WTC11 (cell line): ENCODE results near the gene WDR27. TPM values are rescaled to one million over a fixed set of nuclear protein-coding genes. Genes with fewer than 3 reads are reported as not detected.
"Not testable (repeated sequence)": the region's sequence is repeated elsewhere in the genome, so short reads cannot be mapped to it uniquely, and the experiment has no call there.

ENCODE experiments used
- ATAC-seq: fragments of 200-7000 bp; cut with Tn5 transposase; 2 replicates; pipeline ENCODE4 v1.10.0; 2021; ENCODE audit warnings: mild to moderate bottlenecking, moderate library complexity
- CTCF ChIA-PET: fragments of 300-600 bp; sonication (Branson Sonifier 250); formaldehyde crosslinking; loops from one replicate; lab custom pipeline; 2021; ENCODE audit warnings: antibody characterized with exemption; lab: Charles Lee
- POLR2A ChIA-PET: fragments of 350-600 bp; sonication (Branson Sonifier 250); formaldehyde crosslinking; loops from one replicate; lab custom pipeline; 2021; ENCODE audit warnings: antibody characterized with exemption; lab: Charles Lee
- DNase-seq: peaks from one replicate; pipeline ENCODE4 v3.0.0; 2021; ENCODE audit warnings: low spot score
- H3K27ac Mint-ChIP-seq: 2 replicates; pipeline ENCODE4 v1.8.0; 2021; ENCODE audit warnings: mixed read lengths
- H3K27me3 Mint-ChIP-seq: 2 replicates; pipeline ENCODE4 v1.8.0; 2021; ENCODE audit warnings: low read depth, mild to moderate bottlenecking, moderate library complexity, mixed read lengths
- H3K36me3 Mint-ChIP-seq: 2 replicates; pipeline ENCODE4 v1.8.0; 2021; ENCODE audit warnings: mixed read lengths
- H3K4me1 Mint-ChIP-seq: 2 replicates; pipeline ENCODE4 v1.8.0; 2022; ENCODE audit warnings: mixed read lengths
- H3K4me3 Mint-ChIP-seq: 2 replicates; pipeline ENCODE4 v1.8.0; 2021; ENCODE audit warnings: mild to moderate bottlenecking, moderate library complexity, mixed read lengths
- H3K9me3 Mint-ChIP-seq: 2 replicates; pipeline ENCODE4 v1.8.0; 2021; ENCODE audit warnings: mixed read lengths
- JAZF1 ChIP-seq: fragments of 250-450 bp; sonication (Bioruptor Pico); IDR thresholded peaks from 2 replicates; pipeline ENCODE4 v1.9.0; 2021; ENCODE audit warnings: moderate library complexity, mild to moderate bottlenecking, inconsistent platforms
- MYBL2 ChIP-seq: sonication (generic); formaldehyde crosslinking; IDR thresholded peaks from 2 replicates; pipeline ENCODE4 v1.8.1; 2023; ENCODE audit warnings: mild to moderate bottlenecking, moderate library complexity, missing genetic modification reagents
- OVOL2 ChIP-seq: fragments of 250-450 bp; sonication (Bioruptor Pico); IDR thresholded peaks from 2 replicates; pipeline ENCODE4 v1.9.0; 2021; ENCODE audit warnings: mild to moderate bottlenecking, borderline replicate concordance
- PRRX2 ChIP-seq: fragments of 250-450 bp; sonication (Bioruptor Pico); IDR thresholded peaks from 2 replicates; pipeline ENCODE4 v1.8.0; 2021; ENCODE audit warnings: mild to moderate bottlenecking
- SMAD3 ChIP-seq: sonication (generic); formaldehyde crosslinking; IDR thresholded peaks from 2 replicates; pipeline ENCODE4 v1.8.0; 2022; ENCODE audit warnings: missing genetic modification reagents, mild to moderate bottlenecking, borderline replicate concordance
- TEAD4 ChIP-seq: sonication (generic); formaldehyde crosslinking; IDR thresholded peaks from 2 replicates; pipeline ENCODE4 v1.8.0; 2022; ENCODE audit warnings: mild to moderate bottlenecking, missing genetic modification reagents
- ZBTB21 ChIP-seq: sonication (generic); formaldehyde crosslinking; IDR thresholded peaks from 2 replicates; pipeline ENCODE4 v1.8.1; 2023; ENCODE audit warnings: mild to moderate bottlenecking, missing genetic modification reagents, borderline replicate concordance
- ZNF232 ChIP-seq: sonication (generic); formaldehyde crosslinking; IDR thresholded peaks from 2 replicates; pipeline ENCODE4 v1.8.0; 2022; ENCODE audit warnings: mild to moderate bottlenecking, missing genetic modification reagents
- total RNA-seq: library from RNA; stranded (reverse); gene quantifications from 3 replicates; pipeline ENCODE4 v1.2.3, GENCODE V29; 2021
- TF ChIP-seq, protein P1 (sequence below): fragments of 250-450 bp; sonication (Bioruptor Pico); IDR thresholded peaks from 2 replicates; pipeline ENCODE4 v1.9.0; 2021; ENCODE audit warnings: mild to moderate bottlenecking
- TF ChIP-seq, protein P2 (sequence below): sonication (generic); formaldehyde crosslinking; IDR thresholded peaks from 2 replicates; pipeline ENCODE4 v1.8.1; 2023; ENCODE audit warnings: mild to moderate bottlenecking, missing genetic modification reagents
- TF ChIP-seq, protein P3 (sequence below): sonication (generic); formaldehyde crosslinking; IDR thresholded peaks from 2 replicates; pipeline ENCODE4 v1.8.1; 2023; ENCODE audit warnings: mild to moderate bottlenecking, missing genetic modification reagents, borderline replicate concordance
- TF ChIP-seq, protein P4 (sequence below): fragments of 200-600 bp; IDR thresholded peaks from 2 replicates; pipeline ENCODE4 v1.8.0; 2022; ENCODE audit warnings: antibody characterized with exemption

The WDR27 gene
- total RNA-seq, 1 experiment from 2014 or later, result 126 TPM

DNA sequence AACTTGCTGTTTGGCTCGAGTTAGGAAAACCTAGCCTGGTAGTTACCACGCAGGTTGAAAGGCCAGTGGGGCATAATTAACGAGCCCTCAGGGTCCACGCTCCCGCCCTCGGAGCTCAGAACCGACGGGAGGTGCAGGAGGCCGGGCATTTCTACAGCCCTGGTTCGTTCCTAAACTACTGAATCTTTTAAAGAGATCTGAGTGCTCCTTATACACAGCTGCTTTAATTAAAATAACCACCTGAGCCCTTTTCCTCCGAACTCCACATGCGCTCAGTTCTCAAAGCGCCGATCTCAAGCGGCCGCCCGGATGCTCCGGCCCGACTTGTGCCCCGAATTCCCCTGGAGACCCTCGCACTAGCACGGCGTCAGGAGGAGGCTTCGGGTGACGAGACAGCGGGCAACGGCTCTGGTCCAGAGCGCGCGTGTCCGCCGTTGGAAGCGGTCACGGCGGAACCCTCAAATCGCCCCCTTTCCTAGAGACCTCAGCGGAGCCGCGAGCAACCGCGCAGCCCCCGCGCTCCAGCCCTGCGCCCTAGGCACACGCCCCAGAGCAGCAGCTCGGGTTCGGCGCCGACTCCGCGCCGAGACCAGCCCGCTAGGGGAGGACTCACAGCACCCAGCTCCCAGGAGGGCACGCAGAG is 397 bp downstream of the WDR27 start (continued):
- TF ChIP-seq, protein P1, sequence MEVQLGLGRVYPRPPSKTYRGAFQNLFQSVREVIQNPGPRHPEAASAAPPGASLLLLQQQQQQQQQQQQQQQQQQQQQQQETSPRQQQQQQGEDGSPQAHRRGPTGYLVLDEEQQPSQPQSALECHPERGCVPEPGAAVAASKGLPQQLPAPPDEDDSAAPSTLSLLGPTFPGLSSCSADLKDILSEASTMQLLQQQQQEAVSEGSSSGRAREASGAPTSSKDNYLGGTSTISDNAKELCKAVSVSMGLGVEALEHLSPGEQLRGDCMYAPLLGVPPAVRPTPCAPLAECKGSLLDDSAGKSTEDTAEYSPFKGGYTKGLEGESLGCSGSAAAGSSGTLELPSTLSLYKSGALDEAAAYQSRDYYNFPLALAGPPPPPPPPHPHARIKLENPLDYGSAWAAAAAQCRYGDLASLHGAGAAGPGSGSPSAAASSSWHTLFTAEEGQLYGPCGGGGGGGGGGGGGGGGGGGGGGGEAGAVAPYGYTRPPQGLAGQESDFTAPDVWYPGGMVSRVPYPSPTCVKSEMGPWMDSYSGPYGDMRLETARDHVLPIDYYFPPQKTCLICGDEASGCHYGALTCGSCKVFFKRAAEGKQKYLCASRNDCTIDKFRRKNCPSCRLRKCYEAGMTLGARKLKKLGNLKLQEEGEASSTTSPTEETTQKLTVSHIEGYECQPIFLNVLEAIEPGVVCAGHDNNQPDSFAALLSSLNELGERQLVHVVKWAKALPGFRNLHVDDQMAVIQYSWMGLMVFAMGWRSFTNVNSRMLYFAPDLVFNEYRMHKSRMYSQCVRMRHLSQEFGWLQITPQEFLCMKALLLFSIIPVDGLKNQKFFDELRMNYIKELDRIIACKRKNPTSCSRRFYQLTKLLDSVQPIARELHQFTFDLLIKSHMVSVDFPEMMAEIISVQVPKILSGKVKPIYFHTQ (CRISPR knock-in tag), result no peak
- TF ChIP-seq TEAD4 (CRISPR knock-in tag), result no peak
- no peak for TF ChIP-seq OVOL2 (CRISPR knock-in tag)
- TF ChIP-seq, protein P2, sequence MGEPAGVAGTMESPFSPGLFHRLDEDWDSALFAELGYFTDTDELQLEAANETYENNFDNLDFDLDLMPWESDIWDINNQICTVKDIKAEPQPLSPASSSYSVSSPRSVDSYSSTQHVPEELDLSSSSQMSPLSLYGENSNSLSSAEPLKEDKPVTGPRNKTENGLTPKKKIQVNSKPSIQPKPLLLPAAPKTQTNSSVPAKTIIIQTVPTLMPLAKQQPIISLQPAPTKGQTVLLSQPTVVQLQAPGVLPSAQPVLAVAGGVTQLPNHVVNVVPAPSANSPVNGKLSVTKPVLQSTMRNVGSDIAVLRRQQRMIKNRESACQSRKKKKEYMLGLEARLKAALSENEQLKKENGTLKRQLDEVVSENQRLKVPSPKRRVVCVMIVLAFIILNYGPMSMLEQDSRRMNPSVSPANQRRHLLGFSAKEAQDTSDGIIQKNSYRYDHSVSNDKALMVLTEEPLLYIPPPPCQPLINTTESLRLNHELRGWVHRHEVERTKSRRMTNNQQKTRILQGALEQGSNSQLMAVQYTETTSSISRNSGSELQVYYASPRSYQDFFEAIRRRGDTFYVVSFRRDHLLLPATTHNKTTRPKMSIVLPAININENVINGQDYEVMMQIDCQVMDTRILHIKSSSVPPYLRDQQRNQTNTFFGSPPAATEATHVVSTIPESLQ (CRISPR knock-in tag), result no peak

DNA sequence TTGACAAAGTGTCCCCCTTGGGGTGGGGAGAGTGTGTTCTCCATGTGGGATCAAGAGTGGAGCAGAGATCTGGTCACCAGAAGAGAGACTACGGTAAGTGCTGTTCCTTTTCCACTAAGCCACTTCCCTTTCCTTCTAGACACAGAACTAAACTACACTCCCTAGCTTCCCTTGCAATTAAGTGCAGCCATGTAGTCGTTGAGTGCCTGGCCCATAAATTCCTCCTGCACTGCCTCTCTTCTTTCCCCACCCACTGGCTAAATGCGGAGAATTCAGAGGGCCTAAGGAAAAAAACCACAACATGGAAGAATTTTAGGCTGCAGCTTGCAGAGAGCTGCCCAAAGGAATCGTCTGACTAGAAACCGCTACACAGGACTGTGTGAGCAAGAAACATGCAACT is 1.5 kb downstream of the WDR27 start:
- Mint-ChIP-seq H3K27ac (peak overlapping the region; percentile 65; the same call in 1 of the 2 replicates), H3K4me1 (peaks cover 29% of the 10 kb centered on the region), H3K4me3 (peak overlapping the region; percentile 90), H3K36me3 (peaks cover 32% of the 10 kb centered on the region), H3K27me3 (no peaks in the 10 kb centered on the region), H3K9me3 (peaks cover 10% of the 10 kb centered on the region)
- ChIA-PET POLR2A (interaction anchor here (3.8 kb wide), 1 partner anchor 24 kb away, joined by 14 read pairs; the partner anchor contains the start of gene PHF10), CTCF (interaction anchor here (1.6 kb wide), 1 partner anchor 90 kb away, joined by 7 read pairs; no protein-coding TSS in a partner anchor)
- TF ChIP-seq JAZF1 (CRISPR knock-in tag), result no peak
- TF ChIP-seq ZBTB21 (CRISPR knock-in tag), result no peak
- no peak for TF ChIP-seq SMAD3 (CRISPR knock-in tag)
- no peak for TF ChIP-seq ZNF232 (CRISPR knock-in tag)
- TF ChIP-seq, protein P3, sequence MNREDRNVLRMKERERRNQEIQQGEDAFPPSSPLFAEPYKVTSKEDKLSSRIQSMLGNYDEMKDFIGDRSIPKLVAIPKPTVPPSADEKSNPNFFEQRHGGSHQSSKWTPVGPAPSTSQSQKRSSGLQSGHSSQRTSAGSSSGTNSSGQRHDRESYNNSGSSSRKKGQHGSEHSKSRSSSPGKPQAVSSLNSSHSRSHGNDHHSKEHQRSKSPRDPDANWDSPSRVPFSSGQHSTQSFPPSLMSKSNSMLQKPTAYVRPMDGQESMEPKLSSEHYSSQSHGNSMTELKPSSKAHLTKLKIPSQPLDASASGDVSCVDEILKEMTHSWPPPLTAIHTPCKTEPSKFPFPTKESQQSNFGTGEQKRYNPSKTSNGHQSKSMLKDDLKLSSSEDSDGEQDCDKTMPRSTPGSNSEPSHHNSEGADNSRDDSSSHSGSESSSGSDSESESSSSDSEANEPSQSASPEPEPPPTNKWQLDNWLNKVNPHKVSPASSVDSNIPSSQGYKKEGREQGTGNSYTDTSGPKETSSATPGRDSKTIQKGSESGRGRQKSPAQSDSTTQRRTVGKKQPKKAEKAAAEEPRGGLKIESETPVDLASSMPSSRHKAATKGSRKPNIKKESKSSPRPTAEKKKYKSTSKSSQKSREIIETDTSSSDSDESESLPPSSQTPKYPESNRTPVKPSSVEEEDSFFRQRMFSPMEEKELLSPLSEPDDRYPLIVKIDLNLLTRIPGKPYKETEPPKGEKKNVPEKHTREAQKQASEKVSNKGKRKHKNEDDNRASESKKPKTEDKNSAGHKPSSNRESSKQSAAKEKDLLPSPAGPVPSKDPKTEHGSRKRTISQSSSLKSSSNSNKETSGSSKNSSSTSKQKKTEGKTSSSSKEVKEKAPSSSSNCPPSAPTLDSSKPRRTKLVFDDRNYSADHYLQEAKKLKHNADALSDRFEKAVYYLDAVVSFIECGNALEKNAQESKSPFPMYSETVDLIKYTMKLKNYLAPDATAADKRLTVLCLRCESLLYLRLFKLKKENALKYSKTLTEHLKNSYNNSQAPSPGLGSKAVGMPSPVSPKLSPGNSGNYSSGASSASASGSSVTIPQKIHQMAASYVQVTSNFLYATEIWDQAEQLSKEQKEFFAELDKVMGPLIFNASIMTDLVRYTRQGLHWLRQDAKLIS, result no peak
- no peak for TF ChIP-seq MYBL2 (CRISPR knock-in tag)
- TF ChIP-seq PRRX2 (CRISPR knock-in tag), result no peak
- ATAC-seq (no peak), DNase-seq (no peak)

DNA sequence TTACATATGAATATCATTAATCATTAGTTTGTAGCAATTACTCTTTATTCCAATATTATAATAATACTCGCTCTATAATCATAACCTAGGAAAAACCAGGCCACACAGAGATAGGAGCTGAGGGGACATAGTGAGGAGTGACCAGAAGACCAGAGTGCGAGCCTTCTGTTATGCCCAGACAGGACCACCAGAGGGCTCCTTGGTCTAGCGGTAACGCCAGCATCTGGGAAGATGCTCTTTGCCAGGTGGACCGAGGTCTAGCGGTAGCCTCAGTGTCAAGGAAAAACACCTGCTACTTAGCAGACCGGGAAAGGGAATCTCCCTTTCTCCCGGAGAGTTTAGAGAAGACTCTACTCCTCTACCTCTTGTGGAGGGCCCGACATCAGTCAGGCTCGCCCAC is 4.7 kb downstream of the WDR27 start:
- H3K4me3 Mint-ChIP-seq, H3K27ac Mint-ChIP-seq, H3K27me3 Mint-ChIP-seq, POLR2A ChIA-PET, ATAC-seq: not testable (repeated sequence)
- Mint-ChIP-seq H3K9me3 (peaks cover 16% of the 10 kb centered on the region), H3K36me3 (peaks cover 50% of the 10 kb centered on the region)
- CTCF ChIA-PET, result interaction anchor here (1.1 kb wide), 1 partner anchor 28 kb away, joined by 3 read pairs; no protein-coding TSS in a partner anchor
- DNase-seq, result peak; percentile 78
- TF ChIP-seq, protein P4, sequence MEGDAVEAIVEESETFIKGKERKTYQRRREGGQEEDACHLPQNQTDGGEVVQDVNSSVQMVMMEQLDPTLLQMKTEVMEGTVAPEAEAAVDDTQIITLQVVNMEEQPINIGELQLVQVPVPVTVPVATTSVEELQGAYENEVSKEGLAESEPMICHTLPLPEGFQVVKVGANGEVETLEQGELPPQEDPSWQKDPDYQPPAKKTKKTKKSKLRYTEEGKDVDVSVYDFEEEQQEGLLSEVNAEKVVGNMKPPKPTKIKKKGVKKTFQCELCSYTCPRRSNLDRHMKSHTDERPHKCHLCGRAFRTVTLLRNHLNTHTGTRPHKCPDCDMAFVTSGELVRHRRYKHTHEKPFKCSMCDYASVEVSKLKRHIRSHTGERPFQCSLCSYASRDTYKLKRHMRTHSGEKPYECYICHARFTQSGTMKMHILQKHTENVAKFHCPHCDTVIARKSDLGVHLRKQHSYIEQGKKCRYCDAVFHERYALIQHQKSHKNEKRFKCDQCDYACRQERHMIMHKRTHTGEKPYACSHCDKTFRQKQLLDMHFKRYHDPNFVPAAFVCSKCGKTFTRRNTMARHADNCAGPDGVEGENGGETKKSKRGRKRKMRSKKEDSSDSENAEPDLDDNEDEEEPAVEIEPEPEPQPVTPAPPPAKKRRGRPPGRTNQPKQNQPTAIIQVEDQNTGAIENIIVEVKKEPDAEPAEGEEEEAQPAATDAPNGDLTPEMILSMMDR, result peak; percentile 40
- TF ChIP-seq, all 79 proteins: peak for 1; not testable (repeated sequence) for 78
- H3K4me1 Mint-ChIP-seq, result peaks cover 19% of the 10 kb centered on the region
